Omental fat pad (tissue), 4 donors: ENCODE measurements around the gene EPHA2. TPM values are rescaled to one million over a fixed set of nuclear protein-coding genes. Genes with fewer than 3 reads are reported as not detected.

Experiments used
- ATAC-seq: fragments of 150-250 bp; one replicate; pipeline ENCODE4 v1.9.1; 2016; ENCODE audit warnings: mild to moderate bottlenecking, moderate library complexity; ENCODE audit not compliant: low FRiP score
- DNase-seq: peaks from one replicate; pipeline ENCODE4 v3.0.0-alpha.2; 2019; ENCODE audit warnings: low spot score
- CTCF ChIP-seq, 3 donors: fragments of 450-650 bp; IDR thresholded peaks; one replicate each; pipeline ENCODE4 v1.5.1; 2016 to 2017; ENCODE audit warnings: antibody characterized with exemption in 3 of 3, mild to moderate bottlenecking in 3 of 3, moderate library complexity in 2 of 3
- total RNA-seq, 4 donors: library from RNA; depleted of rRNA; stranded (reverse); fragments of >200 nt; gene quantifications; one replicate each; pipeline ENCODE4 v1.1.0, GENCODE V29; 2016

Gene EPHA2
- total RNA-seq, 4 donors from 2014 or later: 15.3 to 41.8 (median 28.6) TPM

GRCh38 chr1:16080422-16081150 lies 75.3 kb downstream of the EPHA2 start:
- no peak for TF ChIP-seq CTCF (IDR thresholded peaks at IDR 0.05)
- ATAC-seq (no peak), DNase-seq (no peak)

- ATAC-seq: peak; percentile 35
- DNase-seq: peak; percentile 62
- peak in 1 of 3 donors; percentile 92 for TF ChIP-seq CTCF (IDR thresholded peaks at IDR 0.05)
Observed at GRCh38 chr1:16078925-16079656, 76.8 kb downstream of the EPHA2 start.

GRCh38 chr1:16077406-16078245 lies 78.2 kb downstream of the EPHA2 start:
- DNase-seq (no peak), ATAC-seq (no peak)
- TF ChIP-seq CTCF (IDR thresholded peaks at IDR 0.05): no peak

GRCh38 chr1:16076865-16077238 lies 79.0 kb downstream of the EPHA2 start:
- DNase-seq: no peak
- ATAC-seq: no peak
- TF ChIP-seq CTCF (IDR thresholded peaks at IDR 0.05): no peak

- DNase-seq (peak; percentile 51), ATAC-seq (no peak)
- no peak for TF ChIP-seq CTCF (IDR thresholded peaks at IDR 0.05)
Observed at GRCh38 chr1:16076031-16076864, 79.6 kb downstream of the EPHA2 start.

DNA sequence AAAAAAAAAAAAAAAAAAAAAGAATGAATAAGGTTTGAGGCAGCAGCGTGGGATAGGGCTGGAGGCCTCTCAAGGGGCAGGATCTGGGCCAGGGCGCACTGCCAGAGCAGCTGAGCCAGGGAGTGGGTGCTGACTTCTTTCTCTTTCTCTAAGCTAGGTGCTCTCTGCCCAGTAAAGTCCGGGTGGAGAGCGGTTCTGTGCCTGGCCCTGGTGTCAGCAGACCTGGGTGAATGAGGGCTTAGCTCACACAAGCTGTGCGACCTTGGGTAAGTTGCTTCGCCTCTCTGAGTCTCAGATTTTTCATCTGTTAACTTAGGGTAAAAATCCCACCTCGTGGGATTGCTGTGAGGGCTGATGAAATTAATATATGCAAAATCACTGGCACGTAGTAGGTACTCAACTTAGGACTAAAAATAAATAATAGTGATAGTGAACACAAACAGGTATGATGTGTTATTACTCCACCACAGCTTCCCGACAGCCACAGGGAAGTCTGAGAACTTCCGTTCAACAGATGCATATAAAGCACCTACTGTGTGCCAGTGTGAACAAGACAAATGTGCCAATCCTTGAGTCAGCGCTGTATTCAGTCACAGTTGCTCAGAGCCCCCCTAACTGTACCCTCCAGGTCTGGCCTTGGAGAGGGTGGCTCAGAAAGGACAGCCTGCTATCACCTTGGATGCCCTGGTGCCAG lies 80.4 kb downstream of the EPHA2 start:
- TF ChIP-seq CTCF (IDR thresholded peaks at IDR 0.05): no peak
- peak; percentile 51 for DNase-seq
- peak; percentile 50 for ATAC-seq
